ENCODE measurements around the gene TLR7.

TLR7 gene

GRCh38 chrX:12871257-12871656 is 4.4 kb downstream of the TLR7 start:
- H4K12ac ChIP-seq (ENCODE audit: low read depth, low read length) = no peak overlapping the region
- no peak overlapping the region for H3K27ac ChIP-seq (ENCODE audit: low read depth, low read length)
- H3K4me2 ChIP-seq (ENCODE audit: low read length) = no peak overlapping the region
- peaks cover 12% of the 10 kb centered on the region for H3K79me1 ChIP-seq (ENCODE audit: low read length)
- H4K91ac ChIP-seq (ENCODE audit: low read depth, low read length) = peak overlapping the region; percentile 68
- H3K9me3 ChIP-seq (ENCODE audit: insufficient read depth, low read depth, low read length) = no peaks in the 10 kb centered on the region
- no peaks in the 10 kb centered on the region for H3K27me3 ChIP-seq (ENCODE audit: insufficient read depth, low read length)
- WGBS (ENCODE audit: extremely low coverage, insufficient coverage, insufficient read length) = no CpG with 5 or more reads among the region's 6 CpGs
- peak overlapping the region; percentile 40 for H2BK5ac ChIP-seq (ENCODE audit: low read depth, low read length, poor library complexity)
- H3K4me3 ChIP-seq (ENCODE audit: low read depth, low read length) = no peak overlapping the region
- H2BK120ac ChIP-seq (ENCODE audit: insufficient read depth, low read length, poor library complexity) = peak overlapping the region; percentile 38
- no peak for DNase-seq
- no peak overlapping the region for H2AFZ ChIP-seq (ENCODE audit: insufficient read depth, low read length, poor library complexity)
- peaks cover 4 to 13% of the 10 kb centered on the region in 2 experiments for H3K4me1 ChIP-seq (ENCODE audit: control insufficient read depth in 1 of 2, insufficient read depth in 2 of 2, low read length in 2 of 2)
- no peak overlapping the region for H2AK5ac ChIP-seq (ENCODE audit: low read length)
- peak overlapping the region; percentile 76 for H2BK12ac ChIP-seq (ENCODE audit: low read length)
- peak overlapping the region; percentile 5 for H3K14ac ChIP-seq (ENCODE audit: low read length)
- H3K79me2 ChIP-seq (ENCODE audit: control insufficient read depth, insufficient read depth, low read length, poor library complexity) = no peaks in the 10 kb centered on the region
- no peak overlapping the region for H3K23ac ChIP-seq (ENCODE audit: low read length)
- no peaks in the 10 kb centered on the region for H3K36me3 ChIP-seq (ENCODE audit: control insufficient read depth in 1 of 2, insufficient read depth in 2 of 2, low read length in 2 of 2)
- H3K9ac ChIP-seq (ENCODE audit: low read length) = no peak overlapping the region
- no peak overlapping the region for H3K4ac ChIP-seq (ENCODE audit: low read depth, low read length)
- H3K18ac ChIP-seq (ENCODE audit: low read length) = no peak overlapping the region
- peak overlapping the region; percentile 16 for H4K8ac ChIP-seq (ENCODE audit: low read depth, low read length)

GRCh38 chrX:12872741-12873140 is 5.9 kb downstream of the TLR7 start:
- no peak overlapping the region for H3K14ac ChIP-seq (ENCODE audit: low read length)
- no peaks in the 10 kb centered on the region for H3K79me2 ChIP-seq (ENCODE audit: control insufficient read depth, insufficient read depth, low read length, poor library complexity)
- no peak overlapping the region for H2AK5ac ChIP-seq (ENCODE audit: low read length)
- H2BK12ac ChIP-seq (ENCODE audit: low read length) = no peak overlapping the region
- peak overlapping the region; percentile 70 for H3K27ac ChIP-seq (ENCODE audit: low read depth, low read length)
- no peak overlapping the region for H2BK120ac ChIP-seq (ENCODE audit: insufficient read depth, low read length, poor library complexity)
- WGBS (ENCODE audit: extremely low coverage, insufficient coverage, insufficient read length) = no CpG with 5 or more reads among the region's 4 CpGs
- H3K18ac ChIP-seq (ENCODE audit: low read length) = no peak overlapping the region
- H3K4me3 ChIP-seq (ENCODE audit: low read depth, low read length) = no peak overlapping the region
- H4K12ac ChIP-seq (ENCODE audit: low read depth, low read length) = no peak overlapping the region
- H4K91ac ChIP-seq (ENCODE audit: low read depth, low read length) = no peak overlapping the region
- no peak overlapping the region for H2AFZ ChIP-seq (ENCODE audit: insufficient read depth, low read length, poor library complexity)
- no peaks in the 10 kb centered on the region for H3K27me3 ChIP-seq (ENCODE audit: insufficient read depth, low read length)
- H4K8ac ChIP-seq (ENCODE audit: low read depth, low read length) = no peak overlapping the region
- H3K4ac ChIP-seq (ENCODE audit: low read depth, low read length) = no peak overlapping the region
- H3K4me2 ChIP-seq (ENCODE audit: low read length) = no peak overlapping the region
- H3K79me1 ChIP-seq (ENCODE audit: low read length) = peaks cover 9% of the 10 kb centered on the region
- H3K23ac ChIP-seq (ENCODE audit: low read length) = no peak overlapping the region
- no peaks in the 10 kb centered on the region for H3K9me3 ChIP-seq (ENCODE audit: insufficient read depth, low read depth, low read length)
- DNase-seq = no peak
- peaks cover 4 to 16% of the 10 kb centered on the region in 2 experiments for H3K4me1 ChIP-seq (ENCODE audit: control insufficient read depth in 1 of 2, insufficient read depth in 2 of 2, low read length in 2 of 2)
- H2BK5ac ChIP-seq (ENCODE audit: low read depth, low read length, poor library complexity) = peak overlapping the region; percentile 61
- H3K36me3 ChIP-seq (ENCODE audit: control insufficient read depth in 1 of 2, insufficient read depth in 2 of 2, low read length in 2 of 2) = no peaks in the 10 kb centered on the region
- no peak overlapping the region for H3K9ac ChIP-seq (ENCODE audit: low read length)

GRCh38 chrX:12874581-12874980 is 7.7 kb downstream of the TLR7 start:
- Histone ChIP-seq H3K4ac (ENCODE audit: low read depth, low read length) (no peak overlapping the region), H2BK5ac (ENCODE audit: low read depth, low read length, poor library complexity) (peak overlapping the region; percentile 31), H2AK5ac (ENCODE audit: low read length) (no peak overlapping the region), H3K4me3 (ENCODE audit: low read depth, low read length) (no peak overlapping the region), H3K79me1 (ENCODE audit: low read length) (peaks cover 9% of the 10 kb centered on the region), H4K12ac (ENCODE audit: low read depth, low read length) (no peak overlapping the region), H4K8ac (ENCODE audit: low read depth, low read length) (no peak overlapping the region), H3K4me2 (ENCODE audit: low read length) (no peak overlapping the region), H4K91ac (ENCODE audit: low read depth, low read length) (no peak overlapping the region), H3K9me3 (ENCODE audit: insufficient read depth, low read depth, low read length) (no peaks in the 10 kb centered on the region), H3K23ac (ENCODE audit: low read length) (no peak overlapping the region), H3K18ac (ENCODE audit: low read length) (no peak overlapping the region), H3K27ac (ENCODE audit: low read depth, low read length) (no peak overlapping the region), H3K79me2 (ENCODE audit: control insufficient read depth, insufficient read depth, low read length, poor library complexity) (no peaks in the 10 kb centered on the region), H3K36me3 (ENCODE audit: control insufficient read depth in 1 of 2, insufficient read depth in 2 of 2, low read length in 2 of 2) (no peaks in the 10 kb centered on the region), H2BK120ac (ENCODE audit: insufficient read depth, low read length, poor library complexity) (no peak overlapping the region), H2AFZ (ENCODE audit: insufficient read depth, low read length, poor library complexity) (no peak overlapping the region), H2BK12ac (ENCODE audit: low read length) (no peak overlapping the region), H3K9ac (ENCODE audit: low read length) (no peak overlapping the region), H3K27me3 (ENCODE audit: insufficient read depth, low read length) (no peaks in the 10 kb centered on the region), H3K4me1 (ENCODE audit: control insufficient read depth in 1 of 2, insufficient read depth in 2 of 2, low read length in 2 of 2) (peaks cover 4 to 14% of the 10 kb centered on the region in 2 experiments), H3K14ac (ENCODE audit: low read length) (no peak overlapping the region)
- no CpG with 5 or more reads among the region's 4 CpGs for WGBS (ENCODE audit: extremely low coverage, insufficient coverage, insufficient read length)
- no peak for DNase-seq

GRCh38 chrX:12877386-12877785 is 10.5 kb downstream of the TLR7 start:
- H3K36me3 ChIP-seq (ENCODE audit: control insufficient read depth in 1 of 2, insufficient read depth in 2 of 2, low read length in 2 of 2) = no peaks in the 10 kb centered on the region
- no peak overlapping the region for H4K8ac ChIP-seq (ENCODE audit: low read depth, low read length)
- no peak overlapping the region for H2BK12ac ChIP-seq (ENCODE audit: low read length)
- no peak overlapping the region for H3K4me3 ChIP-seq (ENCODE audit: low read depth, low read length)
- no peak overlapping the region for H3K4ac ChIP-seq (ENCODE audit: low read depth, low read length)
- H4K91ac ChIP-seq (ENCODE audit: low read depth, low read length) = peak overlapping the region; percentile 37
- no peak overlapping the region for H3K18ac ChIP-seq (ENCODE audit: low read length)
- H3K79me1 ChIP-seq (ENCODE audit: low read length) = peaks cover 4% of the 10 kb centered on the region
- no CpG with 5 or more reads among the region's 8 CpGs for WGBS (ENCODE audit: extremely low coverage, insufficient coverage, insufficient read length)
- no peak overlapping the region for H4K12ac ChIP-seq (ENCODE audit: low read depth, low read length)
- no peaks in the 10 kb centered on the region for H3K9me3 ChIP-seq (ENCODE audit: insufficient read depth, low read depth, low read length)
- H2BK5ac ChIP-seq (ENCODE audit: low read depth, low read length, poor library complexity) = no peak overlapping the region
- no peak overlapping the region for H2AK5ac ChIP-seq (ENCODE audit: low read length)
- H3K4me2 ChIP-seq (ENCODE audit: low read length) = no peak overlapping the region
- H3K79me2 ChIP-seq (ENCODE audit: control insufficient read depth, insufficient read depth, low read length, poor library complexity) = no peaks in the 10 kb centered on the region
- no peak overlapping the region for H2AFZ ChIP-seq (ENCODE audit: insufficient read depth, low read length, poor library complexity)
- no peak overlapping the region for H3K27ac ChIP-seq (ENCODE audit: low read depth, low read length)
- H3K9ac ChIP-seq (ENCODE audit: low read length) = no peak overlapping the region
- H3K14ac ChIP-seq (ENCODE audit: low read length) = no peak overlapping the region
- peaks cover under 1 to 4% of the 10 kb centered on the region in 2 experiments for H3K4me1 ChIP-seq (ENCODE audit: control insufficient read depth in 1 of 2, insufficient read depth in 2 of 2, low read length in 2 of 2)
- no peaks in the 10 kb centered on the region for H3K27me3 ChIP-seq (ENCODE audit: insufficient read depth, low read length)
- no peak overlapping the region for H3K23ac ChIP-seq (ENCODE audit: low read length)
- peak overlapping the region; percentile 76 for H2BK120ac ChIP-seq (ENCODE audit: insufficient read depth, low read length, poor library complexity)
- DNase-seq = no peak

Data from trophoblast cell (in vitro differentiated cells and primary cell).